ENCODE measurements around the gene ARL6IP1.

The ARL6IP1 gene

GRCh38 chr16:18801145-18801972 lies at the start of gene ARL6IP1:
TSS of gene ARL6IP1 (minus strand) at chr16:18801549. CDS start at chr16:18801466, 83 bp downstream.
- Histone ChIP-seq H3K4me3 (ENCODE audit: low read depth, low read length) (peak within 1 kb of the TSS; percentile 78), H3K36me3 (peaks cover 31% of the 10 kb centered on the region), H3K27me3 (ENCODE audit: insufficient read depth, low read depth, severe bottlenecking) (no peaks in the 10 kb centered on the region), H3K27ac (peak within 1 kb of the TSS; percentile 92), H3K9me3 (ENCODE audit: severe bottlenecking) (no peaks in the 10 kb centered on the region)
- peak; percentile 99 for DNase-seq
- peak; percentile 96 for TF ChIP-seq CTCF (IDR thresholded peaks at IDR 0.05; ENCODE audit: low read depth, low read length)

GRCh38 chr16:18846416-18846815 lies 45.1 kb upstream of the ARL6IP1 start:
- H3K36me3 ChIP-seq = peaks cover 81% of the 10 kb centered on the region

GRCh38 chr16:18842565-18842964 lies 41.2 kb upstream of the ARL6IP1 start:
- no peak for TF ChIP-seq CTCF (IDR thresholded peaks at IDR 0.05; ENCODE audit: low read depth, low read length)
- DNase-seq = no peak
- Histone ChIP-seq H3K36me3 (peaks cover 81% of the 10 kb centered on the region), H3K4me3 (ENCODE audit: low read depth, low read length) (no peak overlapping the region), H3K27ac (no peak overlapping the region), H3K9me3 (ENCODE audit: severe bottlenecking) (no peaks in the 10 kb centered on the region), H3K27me3 (ENCODE audit: insufficient read depth, low read depth, severe bottlenecking) (no peaks in the 10 kb centered on the region)

More at GRCh38 chr16:18846416-18846815, 45.1 kb upstream of the ARL6IP1 start:
- no peak overlapping the region for H3K4me3 ChIP-seq (ENCODE audit: low read depth, low read length)
- no peak for DNase-seq
- H3K27me3 ChIP-seq (ENCODE audit: insufficient read depth, low read depth, severe bottlenecking) = no peaks in the 10 kb centered on the region
- TF ChIP-seq CTCF (IDR thresholded peaks at IDR 0.05; ENCODE audit: low read depth, low read length) = no peak
- no peaks in the 10 kb centered on the region for H3K9me3 ChIP-seq (ENCODE audit: severe bottlenecking)
- H3K27ac ChIP-seq = no peak overlapping the region

- H3K9me3 ChIP-seq (ENCODE audit: severe bottlenecking) = no peaks in the 10 kb centered on the region
- DNase-seq = no peak
- H3K27me3 ChIP-seq (ENCODE audit: insufficient read depth, low read depth, severe bottlenecking) = no peaks in the 10 kb centered on the region
- H3K27ac ChIP-seq = no peak overlapping the region
- H3K4me3 ChIP-seq (ENCODE audit: low read depth, low read length) = no peak overlapping the region
- H3K36me3 ChIP-seq = peaks cover 81% of the 10 kb centered on the region
- TF ChIP-seq CTCF (IDR thresholded peaks at IDR 0.05; ENCODE audit: low read depth, low read length) = no peak
These were observed 40.6 kb upstream of the ARL6IP1 start for GRCh38 chr16:18841833-18842525.

- Histone ChIP-seq H3K4me3 (ENCODE audit: low read depth, low read length) (no peak overlapping the region), H3K36me3 (peaks cover 82% of the 10 kb centered on the region), H3K9me3 (ENCODE audit: severe bottlenecking) (no peaks in the 10 kb centered on the region), H3K27ac (no peak overlapping the region), H3K27me3 (ENCODE audit: insufficient read depth, low read depth, severe bottlenecking) (no peaks in the 10 kb centered on the region)
- no peak for TF ChIP-seq CTCF (IDR thresholded peaks at IDR 0.05; ENCODE audit: low read depth, low read length)
- DNase-seq = no peak
These were observed 38.2 kb upstream of the ARL6IP1 start for GRCh38 chr16:18839555-18839954.

Data from WERI-Rb-1 (cell line).